Chondrocyte (in vitro differentiated cells): ENCODE results near the gene GRIK2. TPM values are rescaled to one million over a fixed set of nuclear protein-coding genes. Genes with fewer than 3 reads are reported as not detected.
A peak's percentile ranks its signal among the peaks of the same experiment; 100 is the strongest.

ENCODE experiments used
- DNase-seq: peaks from one replicate; pipeline ENCODE4 v3.0.0; 2021; ENCODE audit warnings: mixed read lengths, low spot score
- H3K27ac Mint-ChIP-seq: one replicate; pipeline ENCODE4 v1.8.0; 2021; ENCODE audit warnings: mild to moderate bottlenecking, moderate library complexity, mixed read lengths; ENCODE audit not compliant: unreplicated experiment
- H3K27me3 Mint-ChIP-seq: 2 replicates; pipeline ENCODE4 v1.8.0; 2021; ENCODE audit warnings: low read depth, mixed read lengths
- H3K36me3 Mint-ChIP-seq: 2 replicates; pipeline ENCODE4 v1.8.0; 2021; ENCODE audit warnings: low read depth, mixed read lengths
- H3K4me1 Mint-ChIP-seq: 2 replicates; pipeline ENCODE4 v1.8.0; 2021; ENCODE audit warnings: low read depth, mild to moderate bottlenecking, mixed read lengths
- H3K4me3 Mint-ChIP-seq: one replicate; pipeline ENCODE4 v1.8.0; 2021; ENCODE audit warnings: mild to moderate bottlenecking, moderate library complexity, mixed read lengths; ENCODE audit not compliant: unreplicated experiment
- H3K9me3 Mint-ChIP-seq: 2 replicates; pipeline ENCODE4 v1.8.0; 2021; ENCODE audit warnings: low read depth, mixed read lengths
- CTCF ChIP-seq: fragments of 200-600 bp; sonication (generic); IDR thresholded peaks from 2 replicates; pipeline ENCODE4 v1.5.0; 2021; ENCODE audit warnings: antibody characterized with exemption, mild to moderate bottlenecking, moderate library complexity
- total RNA-seq: library from RNA; stranded (reverse); gene quantifications from 3 replicates; pipeline ENCODE4 v1.2.1, GENCODE V29; 2021

GRIK2 gene
- total RNA-seq, 1 donor from 2014 or later: 8.2 TPM

GRCh38 chr6:101534821-101535220, 141.3 kb downstream of the GRIK2 start:
- Mint-ChIP-seq H3K4me3 (no peak overlapping the region), H3K27ac (peak overlapping the region; percentile 94), H3K36me3 (no peaks in the 10 kb centered on the region), H3K4me1 (peaks cover 40% of the 10 kb centered on the region), H3K27me3 (no peaks in the 10 kb centered on the region), H3K9me3 (peaks cover 2% of the 10 kb centered on the region)
- no peak for TF ChIP-seq CTCF
- no peak for DNase-seq

- Mint-ChIP-seq H3K36me3 (no peaks in the 10 kb centered on the region), H3K4me1 (peaks cover 51% of the 10 kb centered on the region), H3K27ac (peak overlapping the region; percentile 38), H3K27me3 (no peaks in the 10 kb centered on the region), H3K4me3 (no peak overlapping the region), H3K9me3 (no peaks in the 10 kb centered on the region)
- DNase-seq: no peak
- no peak for TF ChIP-seq CTCF
Measured at GRCh38 chr6:101537753-101538316, 144.3 kb downstream of the GRIK2 start.

- H3K27ac Mint-ChIP-seq: peak overlapping the region; percentile 52
- H3K36me3 Mint-ChIP-seq: no peaks in the 10 kb centered on the region
- no peak overlapping the region for H3K4me3 Mint-ChIP-seq
- TF ChIP-seq CTCF: no peak
- H3K27me3 Mint-ChIP-seq: no peaks in the 10 kb centered on the region
- no peaks in the 10 kb centered on the region for H3K9me3 Mint-ChIP-seq
- H3K4me1 Mint-ChIP-seq: peaks cover 53% of the 10 kb centered on the region
- DNase-seq: no peak
Measured at GRCh38 chr6:101539510-101540245, 146.2 kb downstream of the GRIK2 start.

- no peak overlapping the region for H3K27ac Mint-ChIP-seq
- peaks cover 61% of the 10 kb centered on the region for H3K4me1 Mint-ChIP-seq
- no peak for DNase-seq
- no peaks in the 10 kb centered on the region for H3K27me3 Mint-ChIP-seq
- no peaks in the 10 kb centered on the region for H3K36me3 Mint-ChIP-seq
- H3K9me3 Mint-ChIP-seq: no peaks in the 10 kb centered on the region
- no peak for TF ChIP-seq CTCF
- H3K4me3 Mint-ChIP-seq: no peak overlapping the region
Measured at GRCh38 chr6:101541894-101542293, 148.4 kb downstream of the GRIK2 start.

- Mint-ChIP-seq H3K4me1 (peaks cover 50% of the 10 kb centered on the region), H3K27ac (no peak overlapping the region), H3K4me3 (no peak overlapping the region), H3K36me3 (no peaks in the 10 kb centered on the region), H3K9me3 (no peaks in the 10 kb centered on the region), H3K27me3 (no peaks in the 10 kb centered on the region)
- no peak for DNase-seq
- TF ChIP-seq CTCF: no peak
Measured at GRCh38 chr6:101543796-101544195, 150.3 kb downstream of the GRIK2 start.
